ENCODE measurements around the gene CDHR1. TPM values are rescaled to one million over a fixed set of nuclear protein-coding genes. Genes with fewer than 3 reads are reported as not detected.

Gene CDHR1
- total RNA-seq, 1 experiment from 2014 or later, result 0.10 TPM

DNA sequence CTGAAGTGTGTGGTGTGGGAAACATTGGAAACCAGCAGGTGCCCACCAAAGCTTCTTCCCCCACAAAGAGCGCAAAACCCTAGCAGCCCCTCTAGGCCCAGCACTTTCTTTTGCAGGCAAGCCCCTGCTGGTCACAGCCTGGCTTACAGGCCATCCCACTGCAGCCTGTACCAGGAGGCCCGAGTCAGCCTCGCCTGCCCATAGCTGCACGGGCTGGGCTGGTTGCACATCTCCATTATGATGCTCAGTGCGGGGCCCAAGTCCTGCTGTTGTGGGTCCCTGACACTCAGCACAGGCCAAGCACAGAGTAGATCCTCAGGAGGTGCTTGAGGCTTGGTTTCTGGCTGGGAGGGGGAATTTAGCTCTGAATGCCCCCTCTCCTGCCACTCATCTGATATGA, 8.0 kb downstream of the CDHR1 start:
- no peaks in the 10 kb centered on the region for H3K9me3 ChIP-seq (replicated peaks)
- DNase-seq, result no peak

DNA sequence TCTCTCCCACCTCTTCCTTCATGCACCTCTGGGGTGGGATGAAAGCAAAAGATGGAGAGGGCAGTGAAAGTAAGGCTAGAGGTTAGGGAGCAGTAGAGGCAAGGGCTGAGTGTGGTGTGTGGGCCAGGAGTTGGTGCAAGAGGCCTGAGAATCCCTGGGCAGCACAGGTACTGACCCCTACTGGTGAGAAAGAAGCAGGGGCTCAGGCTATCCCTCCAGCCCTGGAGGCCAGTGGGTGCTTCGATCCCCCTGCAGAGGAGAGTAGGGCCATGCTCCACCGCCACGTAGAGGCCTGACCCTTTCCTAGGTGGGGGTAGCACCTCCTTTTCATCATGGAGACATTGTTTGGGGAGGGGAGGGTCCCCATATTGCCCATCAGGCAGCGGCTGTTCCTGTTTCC, 9.8 kb downstream of the CDHR1 start:
- H3K27me3 ChIP-seq, result no peaks in the 10 kb centered on the region
- no peaks in the 10 kb centered on the region for H3K36me3 ChIP-seq
- no peaks in the 10 kb centered on the region for H3K9me3 ChIP-seq (replicated peaks)
- DNase-seq, result no peak
- no peaks in the 10 kb centered on the region for H3K4me1 ChIP-seq
- H3K27ac ChIP-seq, result no peak overlapping the region
- H3K4me3 ChIP-seq, result no peak overlapping the region

More for the DNA sequence above, 8.0 kb downstream of the CDHR1 start:
- Histone ChIP-seq H3K4me1 (no peaks in the 10 kb centered on the region), H3K27me3 (no peaks in the 10 kb centered on the region), H3K4me3 (no peak overlapping the region), H3K27ac (no peak overlapping the region), H3K36me3 (no peaks in the 10 kb centered on the region)

GRCh38 chr10:84204610-84205009, 10.3 kb downstream of the CDHR1 start:
- no peaks in the 10 kb centered on the region for H3K4me1 ChIP-seq
- no peaks in the 10 kb centered on the region for H3K36me3 ChIP-seq
- DNase-seq, result no peak
- H3K4me3 ChIP-seq, result no peak overlapping the region
- H3K27me3 ChIP-seq, result no peaks in the 10 kb centered on the region
- H3K9me3 ChIP-seq (replicated peaks), result no peaks in the 10 kb centered on the region
- H3K27ac ChIP-seq, result no peak overlapping the region

DNA sequence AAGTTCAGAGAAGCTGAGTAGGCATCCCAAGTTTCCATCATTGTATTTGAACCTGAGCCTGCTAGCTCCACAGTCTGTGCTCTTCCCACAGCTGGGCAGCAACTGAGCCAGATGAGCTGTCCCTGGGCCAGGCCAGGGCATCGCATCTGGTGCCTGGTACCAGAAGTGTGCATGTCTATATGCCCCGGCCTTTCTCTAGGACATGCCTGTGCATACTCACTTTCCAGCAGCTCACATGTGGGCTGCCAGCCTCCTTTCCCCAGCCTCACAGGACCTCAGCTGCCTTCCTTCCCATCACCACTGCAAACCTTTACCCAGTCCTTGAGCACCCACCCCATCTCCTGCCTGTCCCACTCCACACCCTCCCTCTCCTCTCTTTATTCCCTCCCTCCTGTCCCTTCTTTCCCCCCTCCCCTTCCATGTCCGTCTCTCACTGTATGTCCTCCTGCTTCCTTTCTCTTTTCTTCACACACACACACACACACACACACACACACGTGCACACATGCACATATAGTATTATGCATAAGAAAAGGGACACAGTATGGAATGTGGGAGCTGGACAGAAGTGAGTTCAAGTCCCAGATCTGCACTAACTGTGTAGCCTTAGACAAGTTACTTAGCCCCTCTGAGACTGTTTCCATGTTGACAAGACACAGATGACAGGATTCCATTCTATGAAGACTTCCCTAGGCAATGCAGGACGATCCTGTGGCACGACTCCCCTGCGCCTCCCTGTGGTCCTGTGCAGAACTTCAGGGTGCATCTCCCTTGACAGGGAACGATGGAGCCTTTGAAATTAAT, 10.9 kb downstream of the CDHR1 start:
- no peaks in the 10 kb centered on the region for H3K27me3 ChIP-seq
- no peaks in the 10 kb centered on the region for H3K4me1 ChIP-seq
- H3K27ac ChIP-seq, result no peak overlapping the region
- no peaks in the 10 kb centered on the region for H3K36me3 ChIP-seq
- H3K4me3 ChIP-seq, result no peak overlapping the region
- DNase-seq, result peak; percentile 12 to 41
- no peaks in the 10 kb centered on the region for H3K9me3 ChIP-seq (replicated peaks)

DNA sequence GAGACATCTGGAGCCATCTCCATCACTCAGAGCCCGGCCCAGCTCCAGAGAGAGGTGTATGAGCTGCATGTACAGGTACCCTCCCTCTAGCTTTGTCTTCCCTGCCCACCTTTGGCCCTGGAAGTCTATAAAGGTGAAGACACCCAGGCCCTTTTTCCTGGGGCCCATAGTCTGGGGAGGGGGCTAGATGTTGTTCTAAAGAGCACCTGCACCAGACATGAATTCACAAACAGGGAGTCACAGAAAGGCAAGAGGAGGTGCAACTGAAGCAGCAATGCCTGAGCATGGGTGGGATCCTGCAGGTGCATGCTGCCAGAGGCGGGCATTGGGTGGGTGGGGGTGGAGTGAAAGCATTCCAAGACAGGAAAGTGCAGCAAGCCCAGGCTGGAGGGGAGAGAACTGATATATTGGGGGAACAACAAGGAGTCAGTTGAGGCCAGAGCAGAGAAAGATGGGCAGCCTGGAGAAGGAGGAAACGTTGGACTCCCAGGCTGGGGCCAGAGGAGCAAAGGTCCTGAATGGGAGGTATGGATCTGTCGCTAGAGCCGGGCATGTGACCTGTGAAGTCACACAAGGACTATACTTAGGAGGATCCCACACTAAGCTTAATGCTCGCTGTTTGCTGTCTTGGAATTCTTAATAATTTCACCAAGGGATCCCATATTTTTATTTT, 11.7 kb downstream of the CDHR1 start:
- H3K27me3 ChIP-seq, result no peaks in the 10 kb centered on the region
- no peak overlapping the region for H3K27ac ChIP-seq
- DNase-seq, result no peak
- no peak overlapping the region for H3K4me3 ChIP-seq
- H3K36me3 ChIP-seq, result no peaks in the 10 kb centered on the region
- H3K9me3 ChIP-seq (replicated peaks), result no peaks in the 10 kb centered on the region
- H3K4me1 ChIP-seq, result no peaks in the 10 kb centered on the region

DNA sequence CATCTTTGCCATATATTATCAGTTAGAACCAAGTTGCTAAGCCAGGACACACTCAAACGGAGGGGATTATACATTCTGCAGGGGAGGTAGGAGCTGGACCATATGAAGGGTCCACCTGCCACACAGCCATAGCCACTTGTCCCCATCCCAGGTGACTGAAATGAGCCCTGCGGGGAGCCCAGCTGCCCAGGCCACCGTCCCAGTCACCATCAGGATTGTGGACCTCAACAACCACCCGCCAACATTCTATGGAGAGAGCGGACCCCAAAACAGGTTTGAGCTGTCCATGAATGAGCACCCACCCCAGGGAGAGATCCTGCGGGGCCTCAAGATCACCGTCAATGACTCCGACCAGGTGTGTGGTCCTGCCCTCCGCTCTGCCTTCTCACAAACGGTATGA, 13.7 kb downstream of the CDHR1 start:
- Histone ChIP-seq H3K36me3 (no peaks in the 10 kb centered on the region), H3K27me3 (no peaks in the 10 kb centered on the region), H3K9me3 (replicated peaks) (no peaks in the 10 kb centered on the region), H3K4me3 (no peak overlapping the region), H3K27ac (no peak overlapping the region), H3K4me1 (no peaks in the 10 kb centered on the region)
- no peak for DNase-seq

DNA sequence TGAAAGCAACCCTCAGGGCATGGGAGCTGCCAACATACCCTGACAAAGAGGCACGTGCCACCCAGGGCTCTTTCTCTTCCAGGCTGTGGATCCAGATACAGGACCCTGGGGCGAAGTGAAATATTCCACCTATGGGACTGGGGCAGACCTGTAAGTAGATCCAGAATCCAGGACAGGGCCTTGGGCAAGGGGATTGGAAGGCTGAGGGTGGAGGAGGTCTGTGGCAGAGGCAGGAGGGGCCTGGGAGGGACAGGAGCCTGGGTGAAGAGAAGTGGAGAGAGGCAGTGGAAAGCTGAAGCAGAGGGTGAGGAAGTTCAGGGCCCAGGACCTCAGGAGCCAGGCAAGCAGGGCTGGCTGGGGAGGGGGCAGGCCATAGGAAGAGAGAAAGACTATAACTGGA, 17.2 kb downstream of the CDHR1 start:
- H3K27me3 ChIP-seq, result no peaks in the 10 kb centered on the region
- no peak for DNase-seq
- no peaks in the 10 kb centered on the region for H3K4me1 ChIP-seq
- H3K27ac ChIP-seq, result no peak overlapping the region
- H3K4me3 ChIP-seq, result no peak overlapping the region
- H3K9me3 ChIP-seq (replicated peaks), result no peaks in the 10 kb centered on the region
- no peaks in the 10 kb centered on the region for H3K36me3 ChIP-seq

GRCh38 chr10:84212014-84212413, 17.7 kb downstream of the CDHR1 start:
- Histone ChIP-seq H3K4me3 (no peak overlapping the region), H3K27ac (no peak overlapping the region), H3K4me1 (no peaks in the 10 kb centered on the region), H3K9me3 (replicated peaks) (no peaks in the 10 kb centered on the region), H3K27me3 (no peaks in the 10 kb centered on the region), H3K36me3 (no peaks in the 10 kb centered on the region)
- no peak for DNase-seq

DNA sequence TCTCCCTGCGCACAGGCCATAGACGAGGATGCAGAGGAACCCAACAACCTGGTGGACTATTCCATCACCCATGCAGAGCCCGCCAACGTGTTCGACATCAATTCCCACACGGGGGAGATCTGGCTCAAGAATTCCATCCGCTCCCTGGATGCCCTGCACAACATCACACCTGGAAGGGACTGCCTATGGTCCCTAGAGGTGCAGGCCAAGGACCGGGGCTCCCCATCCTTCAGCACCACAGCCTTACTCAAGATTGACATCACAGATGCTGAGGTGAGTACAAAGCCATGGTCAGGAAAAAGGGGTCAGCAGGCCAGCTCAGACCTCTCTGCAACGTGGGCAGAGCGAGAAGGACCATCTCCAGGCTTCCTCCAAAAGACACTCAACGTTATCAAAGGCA, 18.7 kb downstream of the CDHR1 start:
- DNase-seq, result no peak
- no peaks in the 10 kb centered on the region for H3K27me3 ChIP-seq
- no peaks in the 10 kb centered on the region for H3K4me1 ChIP-seq

DNA sequence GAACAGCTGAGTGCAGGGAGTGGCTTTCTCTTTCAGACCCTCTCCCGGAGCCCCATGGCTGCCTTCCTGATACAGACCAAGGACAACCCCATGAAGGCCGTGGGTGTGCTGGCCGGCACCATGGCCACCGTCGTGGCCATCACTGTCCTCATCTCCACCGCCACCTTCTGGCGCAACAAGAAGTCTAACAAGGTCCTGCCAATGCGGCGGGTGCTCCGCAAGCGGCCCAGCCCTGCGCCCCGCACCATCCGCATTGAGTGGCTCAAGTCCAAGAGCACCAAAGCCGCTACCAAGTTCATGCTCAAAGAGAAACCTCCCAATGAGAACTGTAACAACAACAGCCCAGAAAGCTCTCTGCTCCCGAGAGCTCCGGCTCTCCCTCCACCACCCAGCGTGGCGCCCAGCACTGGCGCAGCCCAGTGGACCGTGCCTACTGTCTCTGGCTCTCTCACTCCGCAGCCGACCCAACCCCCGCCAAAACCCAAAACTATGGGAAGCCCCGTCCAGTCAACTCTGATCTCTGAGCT, 19.8 kb downstream of the CDHR1 start:
- no peaks in the 10 kb centered on the region for H3K9me3 ChIP-seq (replicated peaks)
- no peak overlapping the region for H3K4me3 ChIP-seq
- no peak overlapping the region for H3K27ac ChIP-seq
- no peaks in the 10 kb centered on the region for H3K27me3 ChIP-seq
- no peaks in the 10 kb centered on the region for H3K4me1 ChIP-seq
- DNase-seq, result no peak
- no peaks in the 10 kb centered on the region for H3K36me3 ChIP-seq

More for the DNA sequence above, 18.7 kb downstream of the CDHR1 start:
- H3K9me3 ChIP-seq (replicated peaks), result no peaks in the 10 kb centered on the region
- H3K36me3 ChIP-seq, result no peaks in the 10 kb centered on the region
- no peak overlapping the region for H3K27ac ChIP-seq
- H3K4me3 ChIP-seq, result no peak overlapping the region

DNA sequence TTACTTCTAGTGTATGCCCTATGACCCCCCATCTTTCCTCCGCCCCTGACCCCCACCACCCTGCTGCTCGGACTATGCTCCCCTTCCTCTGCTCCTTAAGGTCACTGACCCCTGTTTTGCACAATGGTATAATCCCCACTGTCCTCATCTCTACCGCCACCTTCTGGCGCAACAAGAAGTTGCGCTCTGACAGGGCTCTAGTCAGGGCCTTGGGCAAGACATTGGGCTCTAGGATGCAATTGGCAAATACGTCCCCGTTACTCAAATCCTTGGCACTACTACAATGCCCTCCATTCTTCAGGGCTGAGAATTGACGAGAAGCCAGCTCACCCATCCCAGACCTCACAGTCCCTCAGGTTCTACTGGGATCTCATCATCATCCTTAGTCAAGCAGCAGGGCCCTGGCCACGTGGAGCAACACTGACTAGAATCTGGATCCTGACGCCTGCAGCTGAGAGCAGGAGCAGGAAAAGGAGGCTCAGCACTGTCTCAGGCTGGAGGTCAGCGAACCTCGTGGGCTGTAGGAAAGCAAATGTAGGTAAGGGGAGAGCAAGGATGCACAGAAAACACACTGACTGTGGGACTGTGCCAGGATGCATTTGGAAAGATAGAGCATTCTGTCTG, 20.4 kb downstream of the CDHR1 start:
- H3K36me3 ChIP-seq, result no peaks in the 10 kb centered on the region
- no peaks in the 10 kb centered on the region for H3K4me1 ChIP-seq
- DNase-seq, result no peak
- no peaks in the 10 kb centered on the region for H3K27me3 ChIP-seq
- H3K9me3 ChIP-seq (replicated peaks), result no peaks in the 10 kb centered on the region
- no peak overlapping the region for H3K27ac ChIP-seq
- H3K4me3 ChIP-seq, result no peak overlapping the region

- Histone ChIP-seq H3K4me3 (no peak overlapping the region), H3K9me3 (replicated peaks) (no peaks in the 10 kb centered on the region), H3K27ac (no peak overlapping the region), H3K36me3 (no peaks in the 10 kb centered on the region), H3K4me1 (no peaks in the 10 kb centered on the region), H3K27me3 (no peaks in the 10 kb centered on the region)
- DNase-seq, result no peak
Measured at GRCh38 chr10:84216834-84217233, 22.5 kb downstream of the CDHR1 start.

GRCh38 chr10:84217746-84218145, 23.4 kb downstream of the CDHR1 start:
- Histone ChIP-seq H3K4me1 (no peaks in the 10 kb centered on the region), H3K27ac (no peak overlapping the region), H3K27me3 (no peaks in the 10 kb centered on the region), H3K4me3 (no peak overlapping the region), H3K9me3 (replicated peaks) (no peaks in the 10 kb centered on the region), H3K36me3 (no peaks in the 10 kb centered on the region)
- no peak for DNase-seq

DNA sequence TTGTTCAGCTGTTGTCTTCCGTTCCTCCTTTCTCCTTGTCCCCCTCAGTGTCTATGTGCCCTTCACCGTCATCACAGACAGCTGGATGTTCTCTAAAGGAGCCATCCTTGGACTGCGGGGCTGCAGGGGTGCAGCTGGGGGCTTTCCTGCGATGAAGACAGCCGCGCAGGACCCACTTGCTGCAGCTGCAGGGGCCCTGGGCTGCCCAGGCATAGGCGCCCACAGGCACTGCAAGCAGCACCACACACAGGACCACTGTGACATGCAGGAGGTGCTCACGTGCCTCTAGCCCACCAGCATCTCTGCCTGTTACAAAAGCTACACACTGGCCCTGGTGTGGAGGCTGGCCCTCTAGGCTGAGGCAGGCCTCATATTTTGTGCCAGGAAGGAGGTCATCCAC, 27.6 kb downstream of the CDHR1 start:
- Histone ChIP-seq H3K9me3 (replicated peaks) (no peaks in the 10 kb centered on the region), H3K4me1 (no peaks in the 10 kb centered on the region), H3K27me3 (no peaks in the 10 kb centered on the region), H3K4me3 (no peak overlapping the region), H3K27ac (no peak overlapping the region), H3K36me3 (no peaks in the 10 kb centered on the region)
- no peak for DNase-seq

DNA sequence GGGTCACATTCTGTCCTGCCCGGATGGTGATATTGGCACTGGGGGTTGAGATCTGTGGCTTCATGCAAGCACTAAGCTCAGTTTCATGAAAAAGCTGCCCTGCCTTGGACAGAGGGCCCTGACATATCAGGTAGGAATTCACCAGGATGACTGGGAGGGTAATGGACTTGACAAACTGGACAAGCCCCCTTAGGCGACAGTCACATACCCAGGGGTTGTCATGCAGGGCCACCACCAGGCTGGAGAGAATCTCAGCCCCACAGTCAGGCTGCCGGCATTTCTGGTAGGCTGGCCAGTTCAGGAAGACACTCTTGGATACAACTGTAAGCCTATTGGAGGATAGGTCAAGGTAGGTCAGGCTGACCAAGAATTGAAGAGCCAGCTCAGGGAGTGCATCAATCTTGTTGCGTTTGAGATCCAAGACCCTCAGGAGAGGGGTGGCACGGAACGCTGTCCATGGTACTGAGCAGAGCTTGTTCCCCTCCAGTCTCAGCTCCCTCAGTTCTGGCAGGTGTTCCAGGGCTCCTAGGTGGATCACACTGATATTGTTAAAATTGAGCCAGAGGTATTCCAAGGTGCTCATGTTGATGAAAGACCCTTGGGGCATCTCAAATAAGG, 30.2 kb downstream of the CDHR1 start:
- Histone ChIP-seq H3K27me3 (no peaks in the 10 kb centered on the region), H3K27ac (no peak overlapping the region), H3K4me1 (no peaks in the 10 kb centered on the region), H3K36me3 (no peaks in the 10 kb centered on the region), H3K9me3 (replicated peaks) (no peaks in the 10 kb centered on the region), H3K4me3 (no peak overlapping the region)
- peak; percentile 14 to 41 for DNase-seq
